Activated CD8-positive, alpha-beta memory T cell treated with anti-CD3 and anti-CD28 coated beads, Interleukin-2, amount 50 U/mL, for 48 hours (primary cell): ENCODE measurements around the gene RHOXF2.
A peak's percentile ranks its signal among the peaks of the same experiment; 100 is the strongest.

ENCODE experiments used
- DNase-seq: peaks from one replicate; pipeline ENCODE4 v3.0.0-alpha.2; 2020

The RHOXF2 gene

GRCh38 chrX:120205816-120206753, 47.7 kb downstream of the RHOXF2 start:
- DNase-seq: no peak

- no peak for DNase-seq
Observed at GRCh38 chrX:120207009-120207605, 48.7 kb downstream of the RHOXF2 start.

- peak; percentile 65 for DNase-seq
Observed at GRCh38 chrX:120213438-120214265, 55.2 kb downstream of the RHOXF2 start.
